Measurements from ENCODE around the gene GRID1. TPM values are rescaled to one million over a fixed set of nuclear protein-coding genes. Genes with fewer than 3 reads are reported as not detected.

GRID1 gene
- total and polyA plus RNA-seq, 10 of the 15 experiments (the other 5 are each of a cell fraction or from before 2014, with no cell fraction given) = 0.04 to 0.62 (median 0.08) TPM; not detected in 5

- WGBS (ENCODE audit: insufficient coverage, insufficient replicate concordance, low lambda C conversion rate, missing lambda C conversion rate) = 0% methylated on average over 4 of the region's 4 CpGs
- H3K9ac ChIP-seq (ENCODE audit: control insufficient read depth, insufficient read depth, low read length) = no peak overlapping the region
- H3K4me1 ChIP-seq (ENCODE audit: control insufficient read depth, insufficient read depth, low read length) = no peaks in the 10 kb centered on the region
- H3K27me3 ChIP-seq (replicated peaks in 1 of 2; ENCODE audit: control insufficient read depth in 2 of 2, insufficient read depth in 2 of 2, low read length in 1 of 2) = no peaks in the 10 kb centered on the region; a peak in 2 of 4 replicates
- H3K36me3 ChIP-seq (ENCODE audit: control insufficient read depth in 2 of 2, insufficient read depth in 2 of 2, low read length in 1 of 2) = no peaks in the 10 kb centered on the region
- intact Hi-C loops (cut with micrococcal nuclease; ENCODE audit: unreplicated experiment) (no loop called here), in situ Hi-C loops (cut with MboI) (no loop called here)
- POLR2A ChIA-PET = no interaction called here
- TF ChIP-seq SIN3A (IDR thresholded peaks at IDR 0.05; ENCODE audit: low read depth, low read length) = no peak
- TF ChIP-seq GATAD2B (conservative IDR thresholded peaks at IDR 0.05; ENCODE audit: low read depth) = no peak
- no peak for TF ChIP-seq MYC (IDR thresholded peaks at IDR 0.05; ENCODE audit: insufficient read depth, insufficient read length, insufficient replicate concordance, low read length, severe bottlenecking)
- no peak for TF ChIP-seq E2F4 (IDR thresholded peaks at IDR 0.05; ENCODE audit: low read depth, low read length)
- TF ChIP-seq ZSCAN29 (IDR thresholded peaks at IDR 0.05) = no peak
- TF ChIP-seq SMARCA5 (IDR thresholded peaks at IDR 0.05) = no peak
- no peak for TF ChIP-seq E2F8 (IDR thresholded peaks at IDR 0.05; ENCODE audit: low read depth, partially characterized antibody)
- no peak for TF ChIP-seq LARP7 (IDR thresholded peaks at IDR 0.05)
- TF ChIP-seq ZNF622 (IDR thresholded peaks at IDR 0.05) = no peak
- TF ChIP-seq HDAC2 (IDR thresholded peaks at IDR 0.05) = no peak
- TF ChIP-seq ZNF687 (IDR thresholded peaks at IDR 0.05) = no peak
- no peak for TF ChIP-seq KLF5 (IDR thresholded peaks at IDR 0.05; ENCODE audit: partially characterized antibody)
- TF ChIP-seq SUZ12 (IDR thresholded peaks at IDR 0.05; ENCODE audit: unreplicated experiment) = no peak
- TF ChIP-seq ATF7 (IDR thresholded peaks at IDR 0.05; ENCODE audit: low read depth) = no peak
- TF ChIP-seq RUNX3 (IDR thresholded peaks at IDR 0.05; ENCODE audit: low read length) = no peak
- CTCF ChIA-PET = no interaction called here
- SMC1A ChIA-PET (ENCODE audit: uncharacterized antibody, unreplicated experiment) = interaction anchor here (1.3 kb wide), 1 partner anchor 16 kb away, joined by 3 read pairs; no protein-coding TSS in a partner anchor
- no peak for FAIRE-seq
- no peak overlapping the region for H2AFZ ChIP-seq (ENCODE audit: control insufficient read depth, low read depth, low read length)
- H3K79me2 ChIP-seq (ENCODE audit: control insufficient read depth, insufficient read depth, low read length) = no peaks in the 10 kb centered on the region
- H3K9me3 ChIP-seq (replicated peaks; ENCODE audit: control insufficient read depth, insufficient read depth, low read length) = no peaks in the 10 kb centered on the region
- H4K20me1 ChIP-seq (ENCODE audit: control insufficient read depth, insufficient read depth) = no peaks in the 10 kb centered on the region
- no peak for DNase-seq (ENCODE audit: low read depth, low spot score)
- RAD21 ChIA-PET (ENCODE audit: unreplicated experiment) = no interaction called here
- H3K4me3 ChIP-seq = no peak overlapping the region
- ATAC-seq = no peak
- no peak overlapping the region for H3K27ac ChIP-seq (ENCODE audit: control insufficient read depth, insufficient read depth)
- H3K4me2 ChIP-seq (ENCODE audit: control insufficient read depth, insufficient read depth) = no peak overlapping the region
- no TSS peak for BruUV-seq (replicated peaks)
These were observed 243.3 kb downstream of the GRID1 start for GRCh38 chr10:86123304-86123703.
